ENCODE data around the gene ATP2B2.

The ATP2B2 gene

GRCh38 chr3:10286133-10286524 is 219.3 kb downstream of the ATP2B2 start:
- DNase-seq (ENCODE audit: low read depth in 2 of 2, low spot score in 1 of 2), result no peak

- DNase-seq (ENCODE audit: low read depth in 2 of 2, low spot score in 1 of 2), result no peak
Measured at GRCh38 chr3:10285272-10286132, 219.9 kb downstream of the ATP2B2 start.

- no peak for DNase-seq (ENCODE audit: low read depth in 2 of 2, low spot score in 1 of 2)
Measured at GRCh38 chr3:10284496-10284895, 220.9 kb downstream of the ATP2B2 start.

- DNase-seq (ENCODE audit: low read depth in 2 of 2, low spot score in 1 of 2), result no peak
Measured at GRCh38 chr3:10283638-10284037, 221.7 kb downstream of the ATP2B2 start.

GRCh38 chr3:10281951-10282350 is 223.4 kb downstream of the ATP2B2 start:
- no peak for DNase-seq (ENCODE audit: low read depth in 2 of 2, low spot score in 1 of 2)

- no peak for DNase-seq (ENCODE audit: low read depth in 2 of 2, low spot score in 1 of 2)
Measured at GRCh38 chr3:10280571-10280970, 224.8 kb downstream of the ATP2B2 start.

GRCh38 chr3:10280177-10280529 is 225.2 kb downstream of the ATP2B2 start:
- no peak for DNase-seq (ENCODE audit: low read depth in 2 of 2, low spot score in 1 of 2)

- no peak for DNase-seq (ENCODE audit: low read depth in 2 of 2, low spot score in 1 of 2)
Measured at GRCh38 chr3:10279384-10280176, 225.8 kb downstream of the ATP2B2 start.

GRCh38 chr3:10278501-10278900 is 226.9 kb downstream of the ATP2B2 start:
- DNase-seq (ENCODE audit: low read depth in 2 of 2, low spot score in 1 of 2), result no peak

- DNase-seq (ENCODE audit: low read depth in 2 of 2, low spot score in 1 of 2), result no peak
Measured at GRCh38 chr3:10277115-10277625, 228.2 kb downstream of the ATP2B2 start.

GRCh38 chr3:10274601-10275000 is 230.8 kb downstream of the ATP2B2 start:
- no peak for DNase-seq (ENCODE audit: low read depth in 2 of 2, low spot score in 1 of 2)
